Muscle of arm (tissue), 12 donors: Measurements from ENCODE around the gene OMA1. TPM values are rescaled to one million over a fixed set of nuclear protein-coding genes. Genes with fewer than 3 reads are reported as not detected.

ENCODE experiments used
- DNase-seq: peaks from one replicate; pipeline ENCODE4 v3.0.0-alpha.2; 2013
- polyA plus RNA-seq, 12 donors: library from polyadenylated mRNA; unstranded; fragments of 120-200 nt; gene quantifications; one replicate each; pipeline ENCODE4 v1.2.1, GENCODE V29; 2013; ENCODE audit not compliant: insufficient read length in 12 of 12

The OMA1 gene
- polyA plus RNA-seq, 12 donors, result 14.0 to 33.4 (median 20.5) TPM; not detected in 1

DNA sequence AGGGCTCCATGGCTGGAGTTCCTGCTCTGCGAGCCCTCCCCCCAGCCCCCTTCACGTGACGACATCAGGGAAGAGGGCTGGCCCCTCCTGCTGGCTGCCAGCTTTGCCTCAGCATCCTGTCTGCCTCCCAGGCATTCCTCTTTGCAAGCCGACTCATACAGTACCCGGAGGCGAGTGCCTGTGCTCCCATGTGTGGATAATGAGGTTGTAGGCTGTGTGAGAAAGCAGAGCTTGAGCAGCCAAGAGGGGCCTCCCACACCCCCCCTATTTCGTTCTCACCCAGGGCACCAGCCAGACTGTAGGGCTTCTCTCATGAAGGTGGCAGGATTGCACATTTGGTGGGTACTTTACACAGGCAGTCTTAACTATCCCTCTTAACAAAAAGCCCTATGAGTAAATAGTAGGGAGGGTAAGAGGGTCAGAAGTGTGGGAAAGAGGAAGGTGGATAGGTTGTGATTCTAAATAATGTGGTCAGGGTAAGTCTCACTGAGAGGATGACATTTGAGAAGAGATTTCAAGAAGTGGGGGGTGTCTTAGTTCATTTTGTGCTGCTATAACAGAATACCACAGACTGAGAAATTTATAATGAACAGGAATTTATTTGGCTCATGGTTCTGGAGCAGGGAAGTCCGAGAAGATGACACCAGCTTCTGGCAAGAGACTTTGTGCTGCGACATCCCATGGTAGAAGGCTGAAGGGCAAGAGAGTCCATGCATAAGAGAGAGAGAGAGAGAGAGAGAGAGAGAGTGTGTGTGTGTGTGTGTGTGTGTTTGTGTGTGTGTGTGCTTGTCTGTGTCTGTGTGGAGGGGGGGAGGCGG, 113.5 kb downstream of the OMA1 start:
- DNase-seq, result no peak

DNA sequence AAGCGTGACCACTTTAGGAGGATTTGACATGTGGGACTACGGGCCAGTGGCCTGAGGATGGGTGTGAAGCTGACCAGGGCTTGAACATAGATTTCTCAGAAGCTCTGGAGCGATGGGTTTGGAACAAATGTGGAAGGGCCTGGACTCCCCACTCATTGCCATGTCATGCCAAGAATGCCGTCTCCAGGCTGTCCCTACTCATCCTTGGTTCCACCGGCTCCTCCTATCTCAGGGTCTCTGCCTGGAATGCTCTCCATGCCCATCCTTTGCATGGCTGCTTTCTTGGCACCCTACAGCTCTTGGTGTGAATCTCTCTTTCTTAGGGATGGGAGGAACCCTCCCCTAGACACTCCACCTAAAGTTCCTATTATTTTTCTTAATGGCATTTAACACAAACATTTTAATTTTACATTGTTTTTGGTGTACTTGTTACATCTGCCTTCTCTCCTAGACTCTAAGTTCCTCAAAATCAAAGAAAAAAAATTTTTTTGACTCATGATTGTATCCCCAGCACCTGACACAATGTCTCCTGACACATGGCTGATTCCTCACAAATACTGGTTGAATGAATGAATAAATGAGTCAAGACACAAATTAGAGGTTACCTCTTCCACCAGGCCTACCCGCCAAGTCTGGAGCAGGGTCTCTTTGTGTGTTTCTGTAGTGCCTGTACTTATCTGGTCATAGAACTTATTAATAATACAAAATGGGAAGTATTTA, 114.5 kb downstream of the OMA1 start:
- DNase-seq, result no peak

Other genes starting within 250 kb of the OMA1 start
- 10 to 100 TPM in 2 of 12 donors, 1 to 10 TPM in 1, under 1 TPM in 7, not detected in 2; 0.08 to 51.6 (median 0.35) TPM for gene TACSTD2, start 30.5 kb upstream of the OMA1 start, polyA plus RNA-seq
- gene MYSM1, start 153.3 kb upstream of the OMA1 start, polyA plus RNA-seq, result 10 to 100 TPM in 11 of 12 donors, not detected in 1; 15.2 to 71.1 (median 32.7) TPM
- gene JUN, start 237.3 kb upstream of the OMA1 start, polyA plus RNA-seq, result 100 to 1,000 TPM in 7 of 12 donors, 10 to 100 TPM in 4, not detected in 1; 67.0 to 384 (median 164) TPM